Prostate gland (tissue), 2 donors: ENCODE measurements around the gene NXF1.

ENCODE experiments used
- CTCF ChIP-seq, 4 experiments: fragments of 200-600 bp in 2 of 4; fragments of 450-650 bp in 2 of 4; sonication (generic) in 2 of 4; IDR thresholded peaks; 1 replicate in 3 of 4; 2 replicates in 1 of 4; pipeline ENCODE4 v1.5.1; 2016 to 2019; ENCODE audit warnings: antibody characterized with exemption in 4 of 4, mild to moderate bottlenecking in 2 of 4, moderate library complexity in 2 of 4
- POLR2A ChIP-seq: fragments of 450-650 bp; IDR thresholded peaks from one replicate; pipeline ENCODE4 v1.6.1; 2016; ENCODE audit warnings: antibody characterized with exemption, mild to moderate bottlenecking

DNA sequence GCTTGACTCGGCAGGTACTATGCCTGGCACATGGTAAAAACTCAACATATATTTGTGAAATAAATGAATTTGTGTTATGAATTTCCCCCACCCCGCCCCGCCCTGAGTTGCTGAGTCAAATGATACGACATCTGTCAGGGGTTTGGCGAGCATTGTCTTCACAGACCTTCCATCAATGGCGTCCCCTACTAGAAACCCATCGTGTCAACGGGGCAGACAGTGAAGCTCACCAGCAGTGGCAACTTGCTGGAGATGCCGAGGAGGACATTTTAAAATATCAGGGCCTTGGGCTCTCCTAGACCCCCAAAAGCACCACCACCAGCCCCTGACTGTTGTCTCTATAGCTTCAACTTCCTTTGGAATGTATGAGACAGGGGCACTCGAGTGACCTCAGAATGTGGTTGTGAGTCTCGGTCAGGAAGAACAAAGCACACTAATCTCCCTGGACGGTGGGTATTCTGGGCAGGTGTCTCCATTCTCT, 761 bp upstream of the NXF1 start:
- TF ChIP-seq CTCF (IDR thresholded peaks at IDR 0.05), result no peak
- no peak for TF ChIP-seq POLR2A
